Measurements from ENCODE around the gene CDH2.
"Not testable (repeated sequence)": the region's sequence is repeated elsewhere in the genome, so short reads cannot be mapped to it uniquely, and the experiment has no call there.

Gene CDH2

GRCh38 chr18:27956001-27956640, 220.8 kb downstream of the CDH2 start:
- Mint-ChIP-seq H3K9me3 (peaks cover 10% of the 10 kb centered on the region), H3K4me3 (no peak overlapping the region), H3K4me1 (ENCODE audit: low read depth) (no peaks in the 10 kb centered on the region), H3K36me3 (ENCODE audit: low read depth) (no peaks in the 10 kb centered on the region), H3K27ac (no peak overlapping the region), H3K27me3 (no peaks in the 10 kb centered on the region)

- H3K27ac Mint-ChIP-seq = no peak overlapping the region
- no peaks in the 10 kb centered on the region for H3K27me3 Mint-ChIP-seq
- H3K36me3 Mint-ChIP-seq (ENCODE audit: low read depth) = no peaks in the 10 kb centered on the region
- H3K9me3 Mint-ChIP-seq = peaks cover 3% of the 10 kb centered on the region
- H3K4me3 Mint-ChIP-seq = no peak overlapping the region
- H3K4me1 Mint-ChIP-seq (ENCODE audit: low read depth) = no peaks in the 10 kb centered on the region
Observed at GRCh38 chr18:27954226-27954625, 222.7 kb downstream of the CDH2 start.

- Mint-ChIP-seq H3K27me3 (no peaks in the 10 kb centered on the region), H3K36me3 (ENCODE audit: low read depth) (no peaks in the 10 kb centered on the region), H3K4me1 (ENCODE audit: low read depth) (no peaks in the 10 kb centered on the region), H3K4me3 (no peak overlapping the region), H3K27ac (no peak overlapping the region), H3K9me3 (peaks cover 3% of the 10 kb centered on the region)
Observed at GRCh38 chr18:27952741-27953140, 224.2 kb downstream of the CDH2 start.

GRCh38 chr18:27950648-27951228, 226.2 kb downstream of the CDH2 start:
- no peak overlapping the region for H3K4me3 Mint-ChIP-seq
- H3K9me3 Mint-ChIP-seq = peaks cover 6% of the 10 kb centered on the region
- H3K27me3 Mint-ChIP-seq = no peaks in the 10 kb centered on the region
- H3K36me3 Mint-ChIP-seq (ENCODE audit: low read depth) = no peaks in the 10 kb centered on the region
- H3K27ac Mint-ChIP-seq = no peak overlapping the region
- no peaks in the 10 kb centered on the region for H3K4me1 Mint-ChIP-seq (ENCODE audit: low read depth)

GRCh38 chr18:27948986-27949385, 227.9 kb downstream of the CDH2 start:
- H3K27me3 Mint-ChIP-seq = no peaks in the 10 kb centered on the region
- no peak overlapping the region for H3K4me3 Mint-ChIP-seq
- H3K4me1 Mint-ChIP-seq (ENCODE audit: low read depth) = no peaks in the 10 kb centered on the region
- H3K27ac Mint-ChIP-seq = no peak overlapping the region
- H3K36me3 Mint-ChIP-seq (ENCODE audit: low read depth) = no peaks in the 10 kb centered on the region
- peaks cover 9% of the 10 kb centered on the region for H3K9me3 Mint-ChIP-seq

GRCh38 chr18:27942706-27943105, 234.2 kb downstream of the CDH2 start:
- peaks cover 7% of the 10 kb centered on the region for H3K9me3 Mint-ChIP-seq
- no peaks in the 10 kb centered on the region for H3K27me3 Mint-ChIP-seq
- H3K4me1 Mint-ChIP-seq (ENCODE audit: low read depth) = no peaks in the 10 kb centered on the region
- no peak overlapping the region for H3K4me3 Mint-ChIP-seq
- no peaks in the 10 kb centered on the region for H3K36me3 Mint-ChIP-seq (ENCODE audit: low read depth)
- no peak overlapping the region for H3K27ac Mint-ChIP-seq

- H3K9me3 Mint-ChIP-seq = peaks cover 5% of the 10 kb centered on the region
- H3K4me1 Mint-ChIP-seq (ENCODE audit: low read depth) = no peaks in the 10 kb centered on the region
- H3K36me3 Mint-ChIP-seq (ENCODE audit: low read depth) = no peaks in the 10 kb centered on the region
- no peak overlapping the region for H3K27ac Mint-ChIP-seq
- H3K4me3 Mint-ChIP-seq = no peak overlapping the region
- no peaks in the 10 kb centered on the region for H3K27me3 Mint-ChIP-seq
Observed at GRCh38 chr18:27931535-27931934, 245.4 kb downstream of the CDH2 start.

GRCh38 chr18:27922780-27923179, 254.2 kb downstream of the CDH2 start:
- Mint-ChIP-seq H3K27ac (no peak overlapping the region), H3K27me3 (no peaks in the 10 kb centered on the region), H3K4me3 (no peak overlapping the region), H3K4me1 (ENCODE audit: low read depth) (no peaks in the 10 kb centered on the region), H3K9me3 (peaks cover 4% of the 10 kb centered on the region), H3K36me3 (ENCODE audit: low read depth) (no peaks in the 10 kb centered on the region)

- Mint-ChIP-seq H3K36me3 (ENCODE audit: low read depth) (no peaks in the 10 kb centered on the region), H3K9me3 (peaks cover 8% of the 10 kb centered on the region), H3K4me3 (no peak overlapping the region), H3K27me3 (no peaks in the 10 kb centered on the region), H3K4me1 (ENCODE audit: low read depth) (no peaks in the 10 kb centered on the region), H3K27ac (no peak overlapping the region)
Observed at GRCh38 chr18:27921904-27922751, 254.8 kb downstream of the CDH2 start.

- H3K4me3 Mint-ChIP-seq = no peak overlapping the region
- no peaks in the 10 kb centered on the region for H3K36me3 Mint-ChIP-seq (ENCODE audit: low read depth)
- H3K9me3 Mint-ChIP-seq = peaks cover 8% of the 10 kb centered on the region
Observed at GRCh38 chr18:27921392-27921791, 255.5 kb downstream of the CDH2 start.

GRCh38 chr18:27920836-27921235, 256.1 kb downstream of the CDH2 start:
- H3K27me3 Mint-ChIP-seq = no peaks in the 10 kb centered on the region
- no peaks in the 10 kb centered on the region for H3K4me1 Mint-ChIP-seq (ENCODE audit: low read depth)
- no peaks in the 10 kb centered on the region for H3K36me3 Mint-ChIP-seq (ENCODE audit: low read depth)
- H3K9me3 Mint-ChIP-seq = peaks cover 8% of the 10 kb centered on the region
- no peak overlapping the region for H3K4me3 Mint-ChIP-seq
- H3K27ac Mint-ChIP-seq = no peak overlapping the region

More at GRCh38 chr18:27921392-27921791, 255.5 kb downstream of the CDH2 start:
- no peak overlapping the region for H3K27ac Mint-ChIP-seq
- no peaks in the 10 kb centered on the region for H3K27me3 Mint-ChIP-seq
- no peaks in the 10 kb centered on the region for H3K4me1 Mint-ChIP-seq (ENCODE audit: low read depth)

GRCh38 chr18:27906189-27906588, 270.7 kb downstream of the CDH2 start:
- H3K27me3 Mint-ChIP-seq; H3K27ac Mint-ChIP-seq; H3K4me1 Mint-ChIP-seq (ENCODE audit: low read depth); H3K4me3 Mint-ChIP-seq; H3K36me3 Mint-ChIP-seq (ENCODE audit: low read depth): not testable (repeated sequence)
- H3K9me3 Mint-ChIP-seq = peaks cover 14% of the 10 kb centered on the region

GRCh38 chr18:27903906-27904305, 273.0 kb downstream of the CDH2 start:
- H3K27ac Mint-ChIP-seq = no peak overlapping the region
- H3K4me3 Mint-ChIP-seq = no peak overlapping the region
- peaks cover 14% of the 10 kb centered on the region for H3K9me3 Mint-ChIP-seq
- no peaks in the 10 kb centered on the region for H3K4me1 Mint-ChIP-seq (ENCODE audit: low read depth)
- no peaks in the 10 kb centered on the region for H3K36me3 Mint-ChIP-seq (ENCODE audit: low read depth)
- no peaks in the 10 kb centered on the region for H3K27me3 Mint-ChIP-seq

GRCh38 chr18:27901424-27902226, 275.3 kb downstream of the CDH2 start:
- Mint-ChIP-seq H3K4me1 (ENCODE audit: low read depth) (no peaks in the 10 kb centered on the region), H3K9me3 (peaks cover 7% of the 10 kb centered on the region), H3K27ac (no peak overlapping the region), H3K4me3 (no peak overlapping the region), H3K36me3 (ENCODE audit: low read depth) (no peaks in the 10 kb centered on the region), H3K27me3 (no peaks in the 10 kb centered on the region)
